H1 (cell line): ENCODE data around the gene ZBTB49.

Experiments used
- GABPA ChIP-seq: IDR thresholded peaks from 2 replicates; pipeline ENCODE4 v1.6.1; 2011; ENCODE audit warnings: mild to moderate bottlenecking, low read length, moderate library complexity, borderline replicate concordance; ENCODE audit not compliant: insufficient read depth
- JUN ChIP-seq: IDR thresholded peaks from 2 replicates; pipeline ENCODE4 v1.6.1; 2011; ENCODE audit warnings: low read depth, mild to moderate bottlenecking, improper control_type of control experiment, low read length
- NRF1 ChIP-seq: IDR thresholded peaks from 2 replicates; pipeline ENCODE4 v1.6.1; 2011; ENCODE audit warnings: mild to moderate bottlenecking, low read depth, low read length, improper control_type of control experiment
- SP2 ChIP-seq: IDR thresholded peaks from 2 replicates; pipeline ENCODE4 v1.6.1; 2012; ENCODE audit warnings: mild to moderate bottlenecking, low read length, inconsistent platforms
- TF ChIP-seq, protein P1 (sequence below): fragments of 300-600 bp; sonication (generic); IDR thresholded peaks from 2 replicates; pipeline ENCODE4 v1.7.1; 2012; ENCODE audit warnings: low read length, moderate library complexity, mild to moderate bottlenecking, inconsistent platforms; ENCODE audit not compliant: insufficient replicate concordance
- TF ChIP-seq, protein P2 (sequence below), 3 experiments: IDR thresholded peaks; 1 replicate in 2 of 3; 2 replicates in 1 of 3; pipeline versions ENCODE4 v1.5.1 to v1.6.1; 2011; ENCODE audit warnings: low read length in 3 of 3, mild to moderate bottlenecking in 3 of 3, inconsistent platforms in 2 of 3, low read depth in 1 of 3, moderate library complexity in 1 of 3; ENCODE audit not compliant: insufficient read depth in 1 of 3; ENCODE audit errors: control extremely low read depth in 1 of 3

DNA sequence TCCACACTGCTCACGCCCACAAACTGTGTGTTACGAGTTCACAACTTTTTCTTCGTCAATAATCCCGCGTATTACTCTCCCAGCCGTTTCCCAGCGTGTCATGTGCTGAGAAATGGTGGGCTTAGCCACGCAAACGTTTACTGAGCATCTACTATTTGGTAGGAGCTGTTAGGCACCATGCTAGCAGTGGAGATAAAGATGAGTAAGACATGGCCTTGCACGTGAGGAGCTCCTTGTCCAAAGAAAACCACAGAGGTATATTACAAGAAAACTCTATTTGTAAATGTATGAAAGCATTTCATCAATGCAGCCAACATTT, 41.2 kb upstream of the ZBTB49 start:
- TF ChIP-seq, protein P1, sequence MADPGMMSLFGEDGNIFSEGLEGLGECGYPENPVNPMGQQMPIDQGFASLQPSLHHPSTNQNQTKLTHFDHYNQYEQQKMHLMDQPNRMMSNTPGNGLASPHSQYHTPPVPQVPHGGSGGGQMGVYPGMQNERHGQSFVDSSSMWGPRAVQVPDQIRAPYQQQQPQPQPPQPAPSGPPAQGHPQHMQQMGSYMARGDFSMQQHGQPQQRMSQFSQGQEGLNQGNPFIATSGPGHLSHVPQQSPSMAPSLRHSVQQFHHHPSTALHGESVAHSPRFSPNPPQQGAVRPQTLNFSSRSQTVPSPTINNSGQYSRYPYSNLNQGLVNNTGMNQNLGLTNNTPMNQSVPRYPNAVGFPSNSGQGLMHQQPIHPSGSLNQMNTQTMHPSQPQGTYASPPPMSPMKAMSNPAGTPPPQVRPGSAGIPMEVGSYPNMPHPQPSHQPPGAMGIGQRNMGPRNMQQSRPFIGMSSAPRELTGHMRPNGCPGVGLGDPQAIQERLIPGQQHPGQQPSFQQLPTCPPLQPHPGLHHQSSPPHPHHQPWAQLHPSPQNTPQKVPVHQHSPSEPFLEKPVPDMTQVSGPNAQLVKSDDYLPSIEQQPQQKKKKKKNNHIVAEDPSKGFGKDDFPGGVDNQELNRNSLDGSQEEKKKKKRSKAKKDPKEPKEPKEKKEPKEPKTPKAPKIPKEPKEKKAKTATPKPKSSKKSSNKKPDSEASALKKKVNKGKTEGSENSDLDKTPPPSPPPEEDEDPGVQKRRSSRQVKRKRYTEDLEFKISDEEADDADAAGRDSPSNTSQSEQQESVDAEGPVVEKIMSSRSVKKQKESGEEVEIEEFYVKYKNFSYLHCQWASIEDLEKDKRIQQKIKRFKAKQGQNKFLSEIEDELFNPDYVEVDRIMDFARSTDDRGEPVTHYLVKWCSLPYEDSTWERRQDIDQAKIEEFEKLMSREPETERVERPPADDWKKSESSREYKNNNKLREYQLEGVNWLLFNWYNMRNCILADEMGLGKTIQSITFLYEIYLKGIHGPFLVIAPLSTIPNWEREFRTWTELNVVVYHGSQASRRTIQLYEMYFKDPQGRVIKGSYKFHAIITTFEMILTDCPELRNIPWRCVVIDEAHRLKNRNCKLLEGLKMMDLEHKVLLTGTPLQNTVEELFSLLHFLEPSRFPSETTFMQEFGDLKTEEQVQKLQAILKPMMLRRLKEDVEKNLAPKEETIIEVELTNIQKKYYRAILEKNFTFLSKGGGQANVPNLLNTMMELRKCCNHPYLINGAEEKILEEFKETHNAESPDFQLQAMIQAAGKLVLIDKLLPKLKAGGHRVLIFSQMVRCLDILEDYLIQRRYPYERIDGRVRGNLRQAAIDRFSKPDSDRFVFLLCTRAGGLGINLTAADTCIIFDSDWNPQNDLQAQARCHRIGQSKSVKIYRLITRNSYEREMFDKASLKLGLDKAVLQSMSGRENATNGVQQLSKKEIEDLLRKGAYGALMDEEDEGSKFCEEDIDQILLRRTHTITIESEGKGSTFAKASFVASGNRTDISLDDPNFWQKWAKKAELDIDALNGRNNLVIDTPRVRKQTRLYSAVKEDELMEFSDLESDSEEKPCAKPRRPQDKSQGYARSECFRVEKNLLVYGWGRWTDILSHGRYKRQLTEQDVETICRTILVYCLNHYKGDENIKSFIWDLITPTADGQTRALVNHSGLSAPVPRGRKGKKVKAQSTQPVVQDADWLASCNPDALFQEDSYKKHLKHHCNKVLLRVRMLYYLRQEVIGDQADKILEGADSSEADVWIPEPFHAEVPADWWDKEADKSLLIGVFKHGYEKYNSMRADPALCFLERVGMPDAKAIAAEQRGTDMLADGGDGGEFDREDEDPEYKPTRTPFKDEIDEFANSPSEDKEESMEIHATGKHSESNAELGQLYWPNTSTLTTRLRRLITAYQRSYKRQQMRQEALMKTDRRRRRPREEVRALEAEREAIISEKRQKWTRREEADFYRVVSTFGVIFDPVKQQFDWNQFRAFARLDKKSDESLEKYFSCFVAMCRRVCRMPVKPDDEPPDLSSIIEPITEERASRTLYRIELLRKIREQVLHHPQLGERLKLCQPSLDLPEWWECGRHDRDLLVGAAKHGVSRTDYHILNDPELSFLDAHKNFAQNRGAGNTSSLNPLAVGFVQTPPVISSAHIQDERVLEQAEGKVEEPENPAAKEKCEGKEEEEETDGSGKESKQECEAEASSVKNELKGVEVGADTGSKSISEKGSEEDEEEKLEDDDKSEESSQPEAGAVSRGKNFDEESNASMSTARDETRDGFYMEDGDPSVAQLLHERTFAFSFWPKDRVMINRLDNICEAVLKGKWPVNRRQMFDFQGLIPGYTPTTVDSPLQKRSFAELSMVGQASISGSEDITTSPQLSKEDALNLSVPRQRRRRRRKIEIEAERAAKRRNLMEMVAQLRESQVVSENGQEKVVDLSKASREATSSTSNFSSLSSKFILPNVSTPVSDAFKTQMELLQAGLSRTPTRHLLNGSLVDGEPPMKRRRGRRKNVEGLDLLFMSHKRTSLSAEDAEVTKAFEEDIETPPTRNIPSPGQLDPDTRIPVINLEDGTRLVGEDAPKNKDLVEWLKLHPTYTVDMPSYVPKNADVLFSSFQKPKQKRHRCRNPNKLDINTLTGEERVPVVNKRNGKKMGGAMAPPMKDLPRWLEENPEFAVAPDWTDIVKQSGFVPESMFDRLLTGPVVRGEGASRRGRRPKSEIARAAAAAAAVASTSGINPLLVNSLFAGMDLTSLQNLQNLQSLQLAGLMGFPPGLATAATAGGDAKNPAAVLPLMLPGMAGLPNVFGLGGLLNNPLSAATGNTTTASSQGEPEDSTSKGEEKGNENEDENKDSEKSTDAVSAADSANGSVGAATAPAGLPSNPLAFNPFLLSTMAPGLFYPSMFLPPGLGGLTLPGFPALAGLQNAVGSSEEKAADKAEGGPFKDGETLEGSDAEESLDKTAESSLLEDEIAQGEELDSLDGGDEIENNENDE: no peak
- TF ChIP-seq SP2 (no peak), JUN (no peak), GABPA (no peak), NRF1 (no peak)
- TF ChIP-seq, protein P2, sequence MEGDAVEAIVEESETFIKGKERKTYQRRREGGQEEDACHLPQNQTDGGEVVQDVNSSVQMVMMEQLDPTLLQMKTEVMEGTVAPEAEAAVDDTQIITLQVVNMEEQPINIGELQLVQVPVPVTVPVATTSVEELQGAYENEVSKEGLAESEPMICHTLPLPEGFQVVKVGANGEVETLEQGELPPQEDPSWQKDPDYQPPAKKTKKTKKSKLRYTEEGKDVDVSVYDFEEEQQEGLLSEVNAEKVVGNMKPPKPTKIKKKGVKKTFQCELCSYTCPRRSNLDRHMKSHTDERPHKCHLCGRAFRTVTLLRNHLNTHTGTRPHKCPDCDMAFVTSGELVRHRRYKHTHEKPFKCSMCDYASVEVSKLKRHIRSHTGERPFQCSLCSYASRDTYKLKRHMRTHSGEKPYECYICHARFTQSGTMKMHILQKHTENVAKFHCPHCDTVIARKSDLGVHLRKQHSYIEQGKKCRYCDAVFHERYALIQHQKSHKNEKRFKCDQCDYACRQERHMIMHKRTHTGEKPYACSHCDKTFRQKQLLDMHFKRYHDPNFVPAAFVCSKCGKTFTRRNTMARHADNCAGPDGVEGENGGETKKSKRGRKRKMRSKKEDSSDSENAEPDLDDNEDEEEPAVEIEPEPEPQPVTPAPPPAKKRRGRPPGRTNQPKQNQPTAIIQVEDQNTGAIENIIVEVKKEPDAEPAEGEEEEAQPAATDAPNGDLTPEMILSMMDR (IDR thresholded peaks at IDR 0.05; ENCODE audit: control extremely low read depth in 1 of 3, insufficient read depth in 1 of 3, low read depth in 1 of 3, low read length in 3 of 3): no peak
